OCI-LY1 (cell line): ENCODE measurements around the gene SLC12A7.

Experiments
- H2AFZ ChIP-seq: fragments of 200-600 bp; sonication (generic), shearing (Covaris generic); 2 replicates; pipeline ENCODE4 v1.6.0; 2014; ENCODE audit warnings: antibody characterized with exemption, mild to moderate bottlenecking, low read length
- H3F3A ChIP-seq: fragments of 200-600 bp; sonication (generic), shearing (Covaris generic); 2 replicates; pipeline ENCODE4 v1.6.0; 2014; ENCODE audit warnings: mild to moderate bottlenecking, antibody characterized with exemption, low read length, moderate library complexity; ENCODE audit not compliant: insufficient read depth
- H3K27ac ChIP-seq: fragments of 200-600 bp; sonication (generic); 2 replicates; pipeline ENCODE4 v1.5.1; 2014; ENCODE audit warnings: low read length, mixed run types, mild to moderate bottlenecking, low read depth; ENCODE audit not compliant: poor library complexity, severe bottlenecking
- H3K27me3 ChIP-seq: fragments of 200-600 bp; sonication (generic); 2 replicates; pipeline ENCODE4 v1.6.0; 2014; ENCODE audit warnings: antibody characterized with exemption, mild to moderate bottlenecking, low read length, moderate library complexity; ENCODE audit not compliant: insufficient read depth
- H3K36me3 ChIP-seq: fragments of 200-600 bp; sonication (generic); 2 replicates; pipeline ENCODE4 v1.6.1; 2014; ENCODE audit warnings: mild to moderate bottlenecking, antibody characterized with exemption, low read length, moderate library complexity, mixed read lengths; ENCODE audit not compliant: insufficient read depth
- H3K4me1 ChIP-seq: fragments of 200-600 bp; sonication (generic); 2 replicates; pipeline ENCODE4 v1.5.1; 2014; ENCODE audit warnings: mild to moderate bottlenecking, low read length, moderate library complexity; ENCODE audit not compliant: insufficient read depth, severe bottlenecking
- H3K4me2 ChIP-seq: fragments of 200-600 bp; sonication (generic), shearing (Covaris generic); 2 replicates; pipeline ENCODE4 v1.6.1; 2014; ENCODE audit warnings: low read length
- H3K4me3 ChIP-seq: fragments of 200-600 bp; sonication (generic); 2 replicates; pipeline ENCODE4 v1.5.1; 2014; ENCODE audit warnings: low read length, low read depth, mild to moderate bottlenecking, mixed read lengths; ENCODE audit not compliant: poor library complexity, severe bottlenecking
- H3K79me2 ChIP-seq: fragments of 200-600 bp; shearing (Covaris generic); 2 replicates; pipeline ENCODE4 v1.6.1; 2016; ENCODE audit warnings: mixed run types, low read length, mixed read lengths; ENCODE audit not compliant: insufficient read depth
- H3K9ac ChIP-seq: fragments of 200-600 bp; sonication (generic), shearing (Covaris generic); 2 replicates; pipeline ENCODE4 v1.6.1; 2014; ENCODE audit warnings: mild to moderate bottlenecking, low read length, mixed read lengths
- H3K9me2 ChIP-seq: fragments of 200-600 bp; sonication (generic), shearing (Covaris generic); 2 replicates; pipeline ENCODE4 v1.6.1; 2014; ENCODE audit warnings: low read depth, mild to moderate bottlenecking, low read length, mixed read lengths
- H3K9me3 ChIP-seq: fragments of 200-600 bp; shearing (Covaris generic); 2 replicates; pipeline ENCODE4 v1.6.1; 2014; ENCODE audit warnings: low read length, mixed read lengths
- H4K20me1 ChIP-seq: fragments of 200-600 bp; sonication (generic), shearing (Covaris generic); 2 replicates; pipeline ENCODE4 v1.6.0; 2016; ENCODE audit warnings: mild to moderate bottlenecking, low read length; ENCODE audit not compliant: insufficient read depth
- CTCF ChIP-seq: fragments of 200-600 bp; sonication (generic), shearing (Covaris generic); IDR thresholded peaks from 2 replicates; pipeline ENCODE4 v1.5.1; 2017; ENCODE audit warnings: mild to moderate bottlenecking, antibody characterized with exemption, low read length, moderate library complexity, mixed read lengths
- EZH2 ChIP-seq: fragments of 200-600 bp; sonication (generic), shearing (Covaris generic); IDR thresholded peaks from 2 replicates; pipeline ENCODE4 v1.8.0; 2017; ENCODE audit warnings: borderline replicate concordance, mixed run types, mild to moderate bottlenecking, antibody characterized with exemption, low read length, moderate library complexity, mixed read lengths

The SLC12A7 gene

GRCh38 chr5:1095990-1096363 is 15.9 kb downstream of the SLC12A7 start:
- Histone ChIP-seq H3F3A (no peaks in the 10 kb centered on the region), H3K4me3 (no peak overlapping the region), H3K9me2 (no peaks in the 10 kb centered on the region), H3K27ac (no peak overlapping the region), H3K79me2 (no peaks in the 10 kb centered on the region), H4K20me1 (no peaks in the 10 kb centered on the region), H3K4me2 (no peak overlapping the region), H3K36me3 (no peaks in the 10 kb centered on the region), H3K9ac (no peak overlapping the region), H2AFZ (no peak overlapping the region), H3K9me3 (no peaks in the 10 kb centered on the region), H3K27me3 (peaks cover 7% of the 10 kb centered on the region; the same call in 1 of the 2 replicates), H3K4me1 (no peaks in the 10 kb centered on the region)
- TF ChIP-seq CTCF, result no peak
- no peak for TF ChIP-seq EZH2

GRCh38 chr5:1095302-1095989 is 16.4 kb downstream of the SLC12A7 start:
- H3K27ac ChIP-seq, result no peak overlapping the region
- no peaks in the 10 kb centered on the region for H3K4me1 ChIP-seq
- no peaks in the 10 kb centered on the region for H3K9me3 ChIP-seq
- no peaks in the 10 kb centered on the region for H4K20me1 ChIP-seq
- no peaks in the 10 kb centered on the region for H3K9me2 ChIP-seq
- H3K36me3 ChIP-seq, result no peaks in the 10 kb centered on the region
- H3K4me2 ChIP-seq, result no peak overlapping the region
- H2AFZ ChIP-seq, result no peak overlapping the region
- no peaks in the 10 kb centered on the region for H3K79me2 ChIP-seq
- no peaks in the 10 kb centered on the region for H3F3A ChIP-seq
- no peak overlapping the region for H3K4me3 ChIP-seq
- H3K9ac ChIP-seq, result no peak overlapping the region
- no peak for TF ChIP-seq CTCF
- TF ChIP-seq EZH2, result no peak
- H3K27me3 ChIP-seq, result peaks cover 7% of the 10 kb centered on the region; the same call in 1 of the 2 replicates

GRCh38 chr5:1094670-1095190 is 17.1 kb downstream of the SLC12A7 start:
- Histone ChIP-seq H4K20me1 (no peaks in the 10 kb centered on the region), H3K79me2 (no peaks in the 10 kb centered on the region), H3K9ac (no peak overlapping the region), H3K27me3 (peaks cover 7% of the 10 kb centered on the region; the same call in 1 of the 2 replicates), H3F3A (no peaks in the 10 kb centered on the region), H3K27ac (no peak overlapping the region), H3K4me2 (no peak overlapping the region), H3K9me2 (no peaks in the 10 kb centered on the region), H3K4me3 (no peak overlapping the region), H3K9me3 (no peaks in the 10 kb centered on the region), H2AFZ (no peak overlapping the region), H3K36me3 (no peaks in the 10 kb centered on the region), H3K4me1 (no peaks in the 10 kb centered on the region)
- no peak for TF ChIP-seq EZH2
- TF ChIP-seq CTCF, result no peak
